Vagina (tissue), 2 donors: ENCODE results near the gene MVD. TPM values are rescaled to one million over a fixed set of nuclear protein-coding genes. Genes with fewer than 3 reads are reported as not detected.

Experiments used
- DNase-seq, 2 donors: peaks; one replicate each; pipeline ENCODE4 v3.0.0-alpha.2; 2017; ENCODE audit errors: extremely low spot score in 2 of 2
- H3K27ac ChIP-seq: fragments of 200-600 bp; sonication (generic); one replicate; pipeline ENCODE4 v1.5.1; 2019
- H3K27me3 ChIP-seq: fragments of 200-600 bp; sonication (generic); one replicate; pipeline ENCODE4 v1.5.1; 2019
- H3K36me3 ChIP-seq, 2 donors: fragments of 200-600 bp; sonication (generic); one replicate each; pipeline ENCODE4 v1.5.1; 2017 to 2019
- H3K4me1 ChIP-seq: fragments of 200-600 bp; sonication (generic); one replicate; pipeline ENCODE4 v1.5.1; 2019
- H3K4me3 ChIP-seq, 2 donors: fragments of 200-600 bp; sonication (generic); 1 replicate in 1 of 2; 2 replicates in 1 of 2; pipeline ENCODE4 v1.5.1; 2016 to 2019
- H3K9me3 ChIP-seq: fragments of 200-600 bp; sonication (generic); one replicate; pipeline ENCODE4 v1.5.1; 2019
- POLR2A ChIP-seq, 2 donors: fragments of 450-650 bp; IDR thresholded peaks; one replicate each; pipeline ENCODE4 v1.6.1; 2017; ENCODE audit warnings: antibody characterized with exemption in 2 of 2, mild to moderate bottlenecking in 2 of 2, moderate library complexity in 2 of 2
- POLR2AphosphoS5 ChIP-seq, 2 donors: sonication (generic); formaldehyde crosslinking; IDR thresholded peaks; one replicate each; pipeline ENCODE4 v1.9.0; 2017; ENCODE audit warnings: antibody characterized with exemption in 2 of 2, mild to moderate bottlenecking in 2 of 2, low read depth in 1 of 2; ENCODE audit not compliant: insufficient read depth in 1 of 2
- intact Hi-C: fragments of 100-400 bp; cut with DNase I; formaldehyde crosslinking; loops from one replicate; pipeline ENCODE4 v1.15.1; 2023
- total RNA-seq: library from RNA; depleted of rRNA; stranded (reverse); fragments of >200 nt; gene quantifications from one replicate; pipeline ENCODE4 v1.2.3, GENCODE V29; 2016
- TF ChIP-seq, protein P1 (sequence below), 3 experiments: fragments of 450-650 bp in 2 of 3; fragments of 200-600 bp in 1 of 3; sonication (generic) in 1 of 3; IDR thresholded peaks; one replicate each; pipeline ENCODE4 v1.5.1; 2017 to 2019; ENCODE audit warnings: antibody characterized with exemption in 3 of 3, mild to moderate bottlenecking in 2 of 3, moderate library complexity in 2 of 3

Gene MVD, protein sequence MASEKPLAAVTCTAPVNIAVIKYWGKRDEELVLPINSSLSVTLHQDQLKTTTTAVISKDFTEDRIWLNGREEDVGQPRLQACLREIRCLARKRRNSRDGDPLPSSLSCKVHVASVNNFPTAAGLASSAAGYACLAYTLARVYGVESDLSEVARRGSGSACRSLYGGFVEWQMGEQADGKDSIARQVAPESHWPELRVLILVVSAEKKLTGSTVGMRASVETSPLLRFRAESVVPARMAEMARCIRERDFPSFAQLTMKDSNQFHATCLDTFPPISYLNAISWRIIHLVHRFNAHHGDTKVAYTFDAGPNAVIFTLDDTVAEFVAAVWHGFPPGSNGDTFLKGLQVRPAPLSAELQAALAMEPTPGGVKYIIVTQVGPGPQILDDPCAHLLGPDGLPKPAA
- 33.1 TPM for total RNA-seq

DNA sequence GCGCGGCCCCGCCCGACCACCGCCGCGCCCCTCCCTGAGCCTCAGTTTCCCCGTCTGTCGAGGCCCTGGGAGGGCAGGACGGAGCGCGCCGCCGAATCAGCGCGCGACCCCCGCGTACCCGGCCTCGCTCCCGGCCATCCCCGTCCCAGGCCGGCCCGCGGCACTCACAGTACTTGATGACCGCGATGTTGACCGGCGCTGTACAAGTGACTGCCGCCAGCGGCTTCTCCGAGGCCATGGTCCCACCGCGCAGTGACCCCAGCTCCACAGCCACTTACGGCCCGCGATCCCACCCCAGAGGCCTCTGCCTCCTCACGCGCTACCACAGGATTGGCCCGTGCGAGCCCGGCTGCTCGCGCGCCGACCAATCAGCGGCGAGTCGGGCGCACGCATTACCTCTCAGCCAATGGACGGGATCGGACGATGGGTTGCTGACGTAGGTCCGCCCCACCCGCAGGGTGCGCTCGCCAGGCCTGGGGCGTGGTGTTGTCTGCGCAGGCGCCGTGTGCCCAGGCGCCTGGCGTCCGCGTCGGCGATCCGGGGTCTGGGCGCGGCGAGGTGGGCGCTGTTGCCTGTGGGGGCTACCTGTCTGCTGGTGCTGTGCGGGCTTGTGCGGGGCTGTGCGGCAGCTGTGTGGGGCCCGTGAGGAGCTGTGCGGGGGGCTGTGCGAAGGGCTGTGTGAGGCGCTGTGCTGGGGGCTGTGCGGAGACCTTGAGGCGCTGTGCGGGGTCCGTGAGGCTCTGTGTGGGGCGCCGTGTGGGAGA is at the start of gene MVD:
Gene MVD, minus strand, starts transcription at position 249 of the 764 bp plus-strand sequence. Its CDS starts 11 bp downstream, at position 238.
- H3K9me3 ChIP-seq: no peaks in the 10 kb centered on the region
- H3K4me3 ChIP-seq: peak within 1 kb of the TSS; percentile 73 to 82
- no peaks in the 10 kb centered on the region for H3K36me3 ChIP-seq
- peak within 1 kb of the TSS; percentile 90 for H3K27ac ChIP-seq
- TF ChIP-seq POLR2AphosphoS5 (IDR thresholded peaks at IDR 0.05; ENCODE audit: insufficient read depth in 1 of 2, low read depth in 1 of 2) (peak; percentile 86 to 90), POLR2A (IDR thresholded peaks at IDR 0.05) (peak in 1 of 2 donors; percentile 53)
- TF ChIP-seq, protein P1, sequence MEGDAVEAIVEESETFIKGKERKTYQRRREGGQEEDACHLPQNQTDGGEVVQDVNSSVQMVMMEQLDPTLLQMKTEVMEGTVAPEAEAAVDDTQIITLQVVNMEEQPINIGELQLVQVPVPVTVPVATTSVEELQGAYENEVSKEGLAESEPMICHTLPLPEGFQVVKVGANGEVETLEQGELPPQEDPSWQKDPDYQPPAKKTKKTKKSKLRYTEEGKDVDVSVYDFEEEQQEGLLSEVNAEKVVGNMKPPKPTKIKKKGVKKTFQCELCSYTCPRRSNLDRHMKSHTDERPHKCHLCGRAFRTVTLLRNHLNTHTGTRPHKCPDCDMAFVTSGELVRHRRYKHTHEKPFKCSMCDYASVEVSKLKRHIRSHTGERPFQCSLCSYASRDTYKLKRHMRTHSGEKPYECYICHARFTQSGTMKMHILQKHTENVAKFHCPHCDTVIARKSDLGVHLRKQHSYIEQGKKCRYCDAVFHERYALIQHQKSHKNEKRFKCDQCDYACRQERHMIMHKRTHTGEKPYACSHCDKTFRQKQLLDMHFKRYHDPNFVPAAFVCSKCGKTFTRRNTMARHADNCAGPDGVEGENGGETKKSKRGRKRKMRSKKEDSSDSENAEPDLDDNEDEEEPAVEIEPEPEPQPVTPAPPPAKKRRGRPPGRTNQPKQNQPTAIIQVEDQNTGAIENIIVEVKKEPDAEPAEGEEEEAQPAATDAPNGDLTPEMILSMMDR (IDR thresholded peaks at IDR 0.05): no peak
- intact Hi-C loops: no loop called here
- peaks cover 9% of the 10 kb centered on the region for H3K4me1 ChIP-seq
- peak in 1 of 2 donors; percentile 98 for DNase-seq
- no peaks in the 10 kb centered on the region for H3K27me3 ChIP-seq

DNA sequence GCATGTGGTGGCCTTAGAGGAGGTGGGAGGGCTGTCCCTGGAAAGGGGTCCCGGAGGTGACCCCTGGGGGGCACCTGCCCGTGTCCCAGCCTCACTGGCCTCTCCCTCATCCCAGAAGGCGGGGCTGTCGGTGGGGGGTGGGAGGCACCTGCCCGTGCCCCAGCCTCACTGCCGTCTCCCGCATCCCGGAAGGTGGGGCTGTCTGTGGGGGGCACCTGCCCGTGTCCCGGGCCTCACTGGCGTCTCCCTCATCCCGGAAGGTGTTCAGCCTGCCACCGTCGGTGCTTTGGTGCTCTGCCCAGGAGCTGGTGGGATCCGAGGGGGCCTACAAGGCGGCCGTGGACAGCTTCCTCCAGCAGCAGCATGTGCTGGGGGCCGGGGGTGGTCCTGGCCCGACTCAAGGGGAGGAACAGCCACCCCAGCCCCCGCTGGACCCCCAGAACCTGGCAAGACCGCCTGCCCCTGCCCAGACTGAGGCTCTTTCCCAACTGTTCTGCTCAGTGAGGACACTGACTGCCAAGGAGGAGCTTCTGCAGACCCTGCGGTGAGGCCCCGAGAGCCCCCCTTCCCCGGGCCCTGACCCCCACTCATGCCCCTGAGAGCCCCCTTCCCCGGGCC is 49.6 kb upstream of the MVD start:
- no peaks in the 10 kb centered on the region for H3K27me3 ChIP-seq
- no peak overlapping the region for H3K27ac ChIP-seq
- no peak overlapping the region for H3K4me3 ChIP-seq
- TF ChIP-seq, protein P1 (IDR thresholded peaks at IDR 0.05): no peak
- TF ChIP-seq POLR2AphosphoS5 (IDR thresholded peaks at IDR 0.05; ENCODE audit: insufficient read depth in 1 of 2, low read depth in 1 of 2) (no peak), POLR2A (IDR thresholded peaks at IDR 0.05) (no peak)
- intact Hi-C loops: no loop called here
- H3K4me1 ChIP-seq: peaks cover 3% of the 10 kb centered on the region
- peaks cover 0 to 37% of the 10 kb centered on the region in 2 donors for H3K36me3 ChIP-seq
- no peak for DNase-seq
- H3K9me3 ChIP-seq: no peaks in the 10 kb centered on the region

DNA sequence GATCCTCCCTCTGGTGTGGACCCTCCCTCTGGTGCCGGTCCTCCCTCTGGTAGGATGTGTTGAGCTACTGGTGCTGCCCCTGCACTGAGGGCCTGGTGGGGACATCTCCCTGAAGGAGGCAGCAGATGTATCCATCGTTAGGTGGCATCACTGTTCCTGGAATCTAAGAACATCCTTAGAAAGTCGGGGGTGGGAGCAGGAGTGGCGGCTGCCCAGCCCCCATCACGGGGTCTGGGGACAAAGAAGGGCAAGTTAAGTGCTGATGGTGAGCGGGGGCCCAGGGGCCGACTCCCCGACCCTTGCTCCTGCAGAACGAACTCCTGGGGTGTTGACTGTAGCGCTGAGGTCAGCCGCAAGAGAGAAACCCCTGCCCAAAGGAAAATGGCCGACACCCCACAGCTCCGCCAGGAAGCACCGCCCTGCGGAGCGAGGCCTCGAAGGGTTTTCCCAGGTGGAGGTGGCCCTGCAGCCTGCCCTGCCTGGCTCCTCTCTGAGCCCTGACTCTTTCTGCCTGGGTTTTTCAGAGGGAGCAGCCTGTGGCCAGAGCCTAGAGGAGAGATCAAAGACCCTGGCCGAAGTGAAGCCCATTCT is 49.0 kb upstream of the MVD start:
- intact Hi-C loops: no loop called here
- TF ChIP-seq, protein P1 (IDR thresholded peaks at IDR 0.05): no peak
- TF ChIP-seq POLR2AphosphoS5 (IDR thresholded peaks at IDR 0.05; ENCODE audit: insufficient read depth in 1 of 2, low read depth in 1 of 2): no peak
- TF ChIP-seq POLR2A (IDR thresholded peaks at IDR 0.05): no peak
- Histone ChIP-seq H3K4me1 (peaks cover 9% of the 10 kb centered on the region), H3K36me3 (peaks cover 0 to 31% of the 10 kb centered on the region in 2 donors), H3K9me3 (no peaks in the 10 kb centered on the region), H3K4me3 (no peak overlapping the region), H3K27ac (no peak overlapping the region), H3K27me3 (no peaks in the 10 kb centered on the region)
- DNase-seq: no peak

DNA sequence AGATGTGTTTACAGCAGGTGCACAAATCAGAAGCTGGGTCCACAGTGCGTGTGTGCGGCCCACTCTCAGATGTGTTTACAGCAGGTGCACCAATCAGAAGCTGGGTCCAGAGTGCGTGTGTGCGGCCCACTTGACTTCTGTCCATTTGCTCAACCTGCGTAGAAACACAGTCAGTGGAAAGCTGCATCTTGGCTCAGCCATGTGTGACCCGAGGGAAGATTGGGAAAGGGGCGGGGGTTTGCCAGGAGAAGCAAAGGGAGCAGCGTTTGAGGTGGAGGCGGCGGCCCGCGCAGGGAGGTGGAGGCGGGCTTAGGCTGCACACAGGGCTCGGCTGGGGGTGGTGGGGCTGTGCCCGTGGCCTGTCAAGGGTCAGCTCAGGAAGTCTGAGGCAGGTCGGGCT is 47.7 kb upstream of the MVD start:
- intact Hi-C loops: no loop called here
- no peaks in the 10 kb centered on the region for H3K27me3 ChIP-seq

More for the DNA sequence above, 47.7 kb upstream of the MVD start:
- TF ChIP-seq POLR2AphosphoS5 (IDR thresholded peaks at IDR 0.05; ENCODE audit: insufficient read depth in 1 of 2, low read depth in 1 of 2) (no peak), POLR2A (IDR thresholded peaks at IDR 0.05) (no peak)
- TF ChIP-seq, protein P1 (IDR thresholded peaks at IDR 0.05): no peak
- Histone ChIP-seq H3K9me3 (no peaks in the 10 kb centered on the region), H3K4me1 (peaks cover 15% of the 10 kb centered on the region), H3K27ac (no peak overlapping the region), H3K36me3 (peaks cover 0 to 18% of the 10 kb centered on the region in 2 donors), H3K4me3 (no peak overlapping the region)
- no peak for DNase-seq
